Testis (tissue), 2 donors: ENCODE data around the gene CNGA3.

Source experiments
- POLR2A ChIP-seq: fragments of 450-650 bp; IDR thresholded peaks from one replicate; pipeline ENCODE4 v1.6.1; 2017; ENCODE audit warnings: antibody characterized with exemption, mild to moderate bottlenecking, moderate library complexity
- TF ChIP-seq, protein P1 (sequence below), 3 experiments: fragments of 450-650 bp in 2 of 3; fragments of 200-600 bp in 1 of 3; sonication (generic) in 1 of 3; IDR thresholded peaks; one replicate each; pipeline ENCODE4 v1.5.1; 2016 to 2019; ENCODE audit warnings: antibody characterized with exemption in 3 of 3, mild to moderate bottlenecking in 2 of 3, moderate library complexity in 1 of 3

- TF ChIP-seq, protein P1, sequence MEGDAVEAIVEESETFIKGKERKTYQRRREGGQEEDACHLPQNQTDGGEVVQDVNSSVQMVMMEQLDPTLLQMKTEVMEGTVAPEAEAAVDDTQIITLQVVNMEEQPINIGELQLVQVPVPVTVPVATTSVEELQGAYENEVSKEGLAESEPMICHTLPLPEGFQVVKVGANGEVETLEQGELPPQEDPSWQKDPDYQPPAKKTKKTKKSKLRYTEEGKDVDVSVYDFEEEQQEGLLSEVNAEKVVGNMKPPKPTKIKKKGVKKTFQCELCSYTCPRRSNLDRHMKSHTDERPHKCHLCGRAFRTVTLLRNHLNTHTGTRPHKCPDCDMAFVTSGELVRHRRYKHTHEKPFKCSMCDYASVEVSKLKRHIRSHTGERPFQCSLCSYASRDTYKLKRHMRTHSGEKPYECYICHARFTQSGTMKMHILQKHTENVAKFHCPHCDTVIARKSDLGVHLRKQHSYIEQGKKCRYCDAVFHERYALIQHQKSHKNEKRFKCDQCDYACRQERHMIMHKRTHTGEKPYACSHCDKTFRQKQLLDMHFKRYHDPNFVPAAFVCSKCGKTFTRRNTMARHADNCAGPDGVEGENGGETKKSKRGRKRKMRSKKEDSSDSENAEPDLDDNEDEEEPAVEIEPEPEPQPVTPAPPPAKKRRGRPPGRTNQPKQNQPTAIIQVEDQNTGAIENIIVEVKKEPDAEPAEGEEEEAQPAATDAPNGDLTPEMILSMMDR (IDR thresholded peaks at IDR 0.05) = peak in 1 of 3 experiments; percentile 12
- TF ChIP-seq POLR2A = no peak
Observed at GRCh38 chr2:98297817-98298682, 48.2 kb upstream of the CNGA3 start.
